HG03460 (cell line): Measurements from ENCODE around the gene C17orf67.

ENCODE experiments used
- ATAC-seq: cut with Tn5 transposase; IDR thresholded peaks from one replicate; pipeline ENCODE4 v1.9.1; 2021; ENCODE audit not compliant: unreplicated experiment

The C17orf67 gene

GRCh38 chr17:56833057-56833808 lies 487 bp downstream of the C17orf67 start:
- ATAC-seq, result peak; percentile 39

GRCh38 chr17:56832446-56832845 lies 1.3 kb downstream of the C17orf67 start:
- ATAC-seq, result no peak

GRCh38 chr17:56831369-56832095 lies 2.2 kb downstream of the C17orf67 start:
- ATAC-seq, result no peak

GRCh38 chr17:56830726-56831368 lies 2.9 kb downstream of the C17orf67 start:
- no peak for ATAC-seq

GRCh38 chr17:56826611-56827414 lies 6.9 kb downstream of the C17orf67 start:
- ATAC-seq, result no peak

- ATAC-seq, result no peak
These were observed 9.2 kb downstream of the C17orf67 start for GRCh38 chr17:56824503-56824902.

GRCh38 chr17:56823848-56824247 lies 9.9 kb downstream of the C17orf67 start:
- ATAC-seq, result no peak

GRCh38 chr17:56822725-56823124 lies 11.0 kb downstream of the C17orf67 start:
- ATAC-seq, result no peak

- ATAC-seq, result no peak
These were observed 11.7 kb downstream of the C17orf67 start for GRCh38 chr17:56821847-56822534.

- ATAC-seq, result no peak
These were observed 13.5 kb downstream of the C17orf67 start for GRCh38 chr17:56820207-56820606.

- peak; percentile 70 for ATAC-seq
These were observed 14.1 kb downstream of the C17orf67 start for GRCh38 chr17:56819431-56820145.

GRCh38 chr17:56819030-56819429 lies 14.7 kb downstream of the C17orf67 start:
- ATAC-seq, result no peak

- no peak for ATAC-seq
These were observed 16.7 kb downstream of the C17orf67 start for GRCh38 chr17:56817066-56817465.

GRCh38 chr17:56815711-56816110 lies 18.0 kb downstream of the C17orf67 start:
- no peak for ATAC-seq

GRCh38 chr17:56812901-56813388 lies 20.8 kb downstream of the C17orf67 start:
- no peak for ATAC-seq

GRCh38 chr17:56810891-56811775 lies 22.6 kb downstream of the C17orf67 start:
- no peak for ATAC-seq

- ATAC-seq, result no peak
These were observed 23.4 kb downstream of the C17orf67 start for GRCh38 chr17:56810343-56810742.

- ATAC-seq, result no peak
These were observed 23.9 kb downstream of the C17orf67 start for GRCh38 chr17:56809820-56810179.
